ENCODE measurements around the gene CDA.

Gene CDA

GRCh38 chr1:20560966-20561365, 27.9 kb upstream of the CDA start:
- Histone ChIP-seq H3K4me3 (ENCODE audit: insufficient read depth, low read depth, low read length) (no peak overlapping the region), H3K9me3 (ENCODE audit: control insufficient read depth, low read length) (no peaks in the 10 kb centered on the region), H3K27me3 (ENCODE audit: control insufficient read depth, insufficient read depth, low read length, poor library complexity, severe bottlenecking) (peaks cover 37% of the 10 kb centered on the region), H3K36me3 (ENCODE audit: control insufficient read depth, insufficient read depth, low read length) (no peaks in the 10 kb centered on the region), H3K4me1 (ENCODE audit: control insufficient read depth, insufficient read depth, low read length) (no peaks in the 10 kb centered on the region), H3K27ac (ENCODE audit: insufficient read depth, low read depth, low read length, poor library complexity, severe bottlenecking) (no peak overlapping the region)
- 80 to 90% methylated on average over 1 of the region's 1 CpG for WGBS, 2 experiments

- H3K4me1 ChIP-seq (ENCODE audit: control insufficient read depth, insufficient read depth, low read length), result no peaks in the 10 kb centered on the region
- WGBS, 2 experiments, result 81 to 83% methylated on average over 4 of the region's 4 CpGs
These were observed 23.7 kb upstream of the CDA start for GRCh38 chr1:20565234-20565633.

GRCh38 chr1:20569523-20570098, 19.3 kb upstream of the CDA start:
- Histone ChIP-seq H3K4me3 (ENCODE audit: insufficient read depth, low read depth, low read length) (no peak overlapping the region), H3K36me3 (ENCODE audit: control insufficient read depth, insufficient read depth, low read length) (no peaks in the 10 kb centered on the region), H3K27me3 (ENCODE audit: control insufficient read depth, insufficient read depth, low read length, poor library complexity, severe bottlenecking) (peaks cover 13% of the 10 kb centered on the region), H3K27ac (ENCODE audit: insufficient read depth, low read depth, low read length, poor library complexity, severe bottlenecking) (no peak overlapping the region), H3K9me3 (ENCODE audit: control insufficient read depth, low read length) (no peaks in the 10 kb centered on the region), H3K4me1 (ENCODE audit: control insufficient read depth, insufficient read depth, low read length) (no peaks in the 10 kb centered on the region)
- 94 to 95% methylated on average over 4 of the region's 4 CpGs for WGBS, 2 experiments

More at GRCh38 chr1:20565234-20565633, 23.7 kb upstream of the CDA start:
- Histone ChIP-seq H3K4me3 (ENCODE audit: insufficient read depth, low read depth, low read length) (no peak overlapping the region), H3K36me3 (ENCODE audit: control insufficient read depth, insufficient read depth, low read length) (no peaks in the 10 kb centered on the region), H3K9me3 (ENCODE audit: control insufficient read depth, low read length) (no peaks in the 10 kb centered on the region), H3K27me3 (ENCODE audit: control insufficient read depth, insufficient read depth, low read length, poor library complexity, severe bottlenecking) (peaks cover 9% of the 10 kb centered on the region), H3K27ac (ENCODE audit: insufficient read depth, low read depth, low read length, poor library complexity, severe bottlenecking) (no peak overlapping the region)

- WGBS, 2 experiments, result 86 to 88% methylated on average over 3 to 5 of the region's 5 CpGs
- no peak overlapping the region for H3K4me3 ChIP-seq (ENCODE audit: insufficient read depth, low read depth, low read length)
These were observed 17.5 kb upstream of the CDA start for GRCh38 chr1:20571427-20571826.

GRCh38 chr1:20573987-20574386, 14.9 kb upstream of the CDA start:
- Histone ChIP-seq H3K27ac (ENCODE audit: insufficient read depth, low read depth, low read length, poor library complexity, severe bottlenecking) (no peak overlapping the region), H3K4me3 (ENCODE audit: insufficient read depth, low read depth, low read length) (no peak overlapping the region), H3K27me3 (ENCODE audit: control insufficient read depth, insufficient read depth, low read length, poor library complexity, severe bottlenecking) (peaks cover 17% of the 10 kb centered on the region), H3K36me3 (ENCODE audit: control insufficient read depth, insufficient read depth, low read length) (no peaks in the 10 kb centered on the region), H3K4me1 (ENCODE audit: control insufficient read depth, insufficient read depth, low read length) (no peaks in the 10 kb centered on the region), H3K9me3 (ENCODE audit: control insufficient read depth, low read length) (no peaks in the 10 kb centered on the region)
- 82 to 84% methylated on average over 1 of the region's 1 CpG for WGBS, 2 experiments

More at GRCh38 chr1:20571427-20571826, 17.5 kb upstream of the CDA start:
- no peak overlapping the region for H3K27ac ChIP-seq (ENCODE audit: insufficient read depth, low read depth, low read length, poor library complexity, severe bottlenecking)
- H3K4me1 ChIP-seq (ENCODE audit: control insufficient read depth, insufficient read depth, low read length), result no peaks in the 10 kb centered on the region
- no peaks in the 10 kb centered on the region for H3K9me3 ChIP-seq (ENCODE audit: control insufficient read depth, low read length)
- no peaks in the 10 kb centered on the region for H3K36me3 ChIP-seq (ENCODE audit: control insufficient read depth, insufficient read depth, low read length)
- H3K27me3 ChIP-seq (ENCODE audit: control insufficient read depth, insufficient read depth, low read length, poor library complexity, severe bottlenecking), result peaks cover 17% of the 10 kb centered on the region

GRCh38 chr1:20574686-20575540, 14.0 kb upstream of the CDA start:
- Histone ChIP-seq H3K4me3 (ENCODE audit: insufficient read depth, low read depth, low read length) (no peak overlapping the region), H3K9me3 (ENCODE audit: control insufficient read depth, low read length) (no peaks in the 10 kb centered on the region), H3K36me3 (ENCODE audit: control insufficient read depth, insufficient read depth, low read length) (no peaks in the 10 kb centered on the region), H3K27ac (ENCODE audit: insufficient read depth, low read depth, low read length, poor library complexity, severe bottlenecking) (no peak overlapping the region), H3K27me3 (ENCODE audit: control insufficient read depth, insufficient read depth, low read length, poor library complexity, severe bottlenecking) (peaks cover 17% of the 10 kb centered on the region), H3K4me1 (ENCODE audit: control insufficient read depth, insufficient read depth, low read length) (no peaks in the 10 kb centered on the region)
- 36% methylated on average over 18 of the region's 18 CpGs for WGBS, 2 experiments

- no peaks in the 10 kb centered on the region for H3K4me1 ChIP-seq (ENCODE audit: control insufficient read depth, insufficient read depth, low read length)
- no peaks in the 10 kb centered on the region for H3K36me3 ChIP-seq (ENCODE audit: control insufficient read depth, insufficient read depth, low read length)
- H3K4me3 ChIP-seq (ENCODE audit: insufficient read depth, low read depth, low read length), result no peak overlapping the region
- peaks cover 17% of the 10 kb centered on the region for H3K27me3 ChIP-seq (ENCODE audit: control insufficient read depth, insufficient read depth, low read length, poor library complexity, severe bottlenecking)
- no peaks in the 10 kb centered on the region for H3K9me3 ChIP-seq (ENCODE audit: control insufficient read depth, low read length)
- H3K27ac ChIP-seq (ENCODE audit: insufficient read depth, low read depth, low read length, poor library complexity, severe bottlenecking), result no peak overlapping the region
- 84 to 88% methylated on average over 10 of the region's 10 CpGs for WGBS, 2 experiments
These were observed 13.2 kb upstream of the CDA start for GRCh38 chr1:20575541-20576336.

- no peaks in the 10 kb centered on the region for H3K9me3 ChIP-seq (ENCODE audit: control insufficient read depth, low read length)
- no peak overlapping the region for H3K27ac ChIP-seq (ENCODE audit: insufficient read depth, low read depth, low read length, poor library complexity, severe bottlenecking)
- no peaks in the 10 kb centered on the region for H3K36me3 ChIP-seq (ENCODE audit: control insufficient read depth, insufficient read depth, low read length)
- 86 to 88% methylated on average over 1 to 2 of the region's 3 CpGs for WGBS, 2 experiments
- H3K4me1 ChIP-seq (ENCODE audit: control insufficient read depth, insufficient read depth, low read length), result no peaks in the 10 kb centered on the region
- H3K4me3 ChIP-seq (ENCODE audit: insufficient read depth, low read depth, low read length), result no peak overlapping the region
- peaks cover 17% of the 10 kb centered on the region for H3K27me3 ChIP-seq (ENCODE audit: control insufficient read depth, insufficient read depth, low read length, poor library complexity, severe bottlenecking)
These were observed 10.8 kb upstream of the CDA start for GRCh38 chr1:20578062-20578461.

GRCh38 chr1:20578721-20579395, 10.0 kb upstream of the CDA start:
- H3K36me3 ChIP-seq (ENCODE audit: control insufficient read depth, insufficient read depth, low read length), result no peaks in the 10 kb centered on the region
- no peak overlapping the region for H3K4me3 ChIP-seq (ENCODE audit: insufficient read depth, low read depth, low read length)
- H3K9me3 ChIP-seq (ENCODE audit: control insufficient read depth, low read length), result no peaks in the 10 kb centered on the region
- no peak overlapping the region for H3K27ac ChIP-seq (ENCODE audit: insufficient read depth, low read depth, low read length, poor library complexity, severe bottlenecking)
- WGBS, 2 experiments, result 80 to 82% methylated on average over 13 of the region's 13 CpGs
- peaks cover 12% of the 10 kb centered on the region for H3K27me3 ChIP-seq (ENCODE audit: control insufficient read depth, insufficient read depth, low read length, poor library complexity, severe bottlenecking)
- no peaks in the 10 kb centered on the region for H3K4me1 ChIP-seq (ENCODE audit: control insufficient read depth, insufficient read depth, low read length)

Measured in ectodermal cell (in vitro differentiated cells).